SKM-1 (cell line): ENCODE data around the gene NUB1.
"Not testable (repeated sequence)": the region's sequence is repeated elsewhere in the genome, so short reads cannot be mapped to it uniquely, and the experiment has no call there.

Experiments
- DNase-seq: peaks from one replicate; lab custom pipeline; 2025; ENCODE audit not compliant: unreplicated experiment; lab: John Stamatoyannopoulos, UW

The NUB1 gene

GRCh38 chr7:151341357-151342101 is at the start of gene NUB1:
TSS of gene NUB1 (plus strand) at chr7:151341812. CDS start at chr7:151345350, 3,538 bp downstream.
- no peak for DNase-seq

- no peak for DNase-seq
Observed at GRCh38 chr7:151292850-151293249, 48.8 kb upstream of the NUB1 start.

- no peak for DNase-seq
Observed at GRCh38 chr7:151296202-151296992, 45.2 kb upstream of the NUB1 start.

- DNase-seq, result no peak
Observed at GRCh38 chr7:151298765-151299164, 42.8 kb upstream of the NUB1 start.

- DNase-seq, result no peak
Observed at GRCh38 chr7:151299530-151299929, 42.1 kb upstream of the NUB1 start.

GRCh38 chr7:151299940-151300645 is 41.5 kb upstream of the NUB1 start:
- DNase-seq, result no peak

GRCh38 chr7:151301471-151302462 is 39.8 kb upstream of the NUB1 start:
- DNase-seq, result no peak

- not testable (repeated sequence) for DNase-seq
Observed at GRCh38 chr7:151304251-151304650, 37.4 kb upstream of the NUB1 start.

GRCh38 chr7:151304856-151305255 is 36.8 kb upstream of the NUB1 start:
- no peak for DNase-seq

- DNase-seq, result no peak
Observed at GRCh38 chr7:151306374-151306773, 35.2 kb upstream of the NUB1 start.

- DNase-seq, result no peak
Observed at GRCh38 chr7:151306860-151307259, 34.8 kb upstream of the NUB1 start.

- no peak for DNase-seq
Observed at GRCh38 chr7:151307536-151307935, 34.1 kb upstream of the NUB1 start.

GRCh38 chr7:151308256-151308655 is 33.4 kb upstream of the NUB1 start:
- DNase-seq, result no peak

GRCh38 chr7:151308791-151309190 is 32.8 kb upstream of the NUB1 start:
- no peak for DNase-seq

GRCh38 chr7:151309311-151309710 is 32.3 kb upstream of the NUB1 start:
- DNase-seq, result no peak

- DNase-seq, result no peak
Observed at GRCh38 chr7:151310578-151310977, 31.0 kb upstream of the NUB1 start.

- DNase-seq, result no peak
Observed at GRCh38 chr7:151311294-151311864, 30.2 kb upstream of the NUB1 start.

GRCh38 chr7:151312356-151312755 is 29.3 kb upstream of the NUB1 start:
- no peak for DNase-seq

- no peak for DNase-seq
Observed at GRCh38 chr7:151312831-151313809, 28.5 kb upstream of the NUB1 start.
